NCI-H146 treated with DMSO at 0.1 percent for 48 hours (cell line): ENCODE data around the gene FAM156A.
"Not testable (repeated sequence)": the region's sequence is repeated elsewhere in the genome, so short reads cannot be mapped to it uniquely, and the experiment has no call there.

Source experiments
- DNase-seq: peaks from one replicate; lab custom pipeline; 2025; ENCODE audit not compliant: unreplicated experiment; lab: John Stamatoyannopoulos, UW

The FAM156A gene

GRCh38 chrX:52906072-52906471 is 52.2 kb downstream of the FAM156A start:
- DNase-seq = not testable (repeated sequence)

GRCh38 chrX:52905531-52905930 is 52.8 kb downstream of the FAM156A start:
- DNase-seq = not testable (repeated sequence)
